ENCODE data around the gene OCA2.
A peak's percentile ranks its signal among the peaks of the same experiment; 100 is the strongest.
"Not testable (repeated sequence)": the region's sequence is repeated elsewhere in the genome, so short reads cannot be mapped to it uniquely, and the experiment has no call there.

OCA2 gene

GRCh38 chr15:28098766-28099554, at the start of gene OCA2:
Gene OCA2 (minus strand): TSS chr15:28099315. CDS start chr15:28081874, 17,441 bp downstream.
- peak; percentile 48 to 55 for DNase-seq

GRCh38 chr15:28147801-28148200, 48.7 kb upstream of the OCA2 start:
- no peak for DNase-seq

GRCh38 chr15:28145419-28145818, 46.3 kb upstream of the OCA2 start:
- not testable (repeated sequence) for DNase-seq

- DNase-seq, result no peak
Observed at GRCh38 chr15:28140062-28140461, 40.9 kb upstream of the OCA2 start.

- DNase-seq, result not testable (repeated sequence)
Observed at GRCh38 chr15:28137408-28138039, 38.4 kb upstream of the OCA2 start.

GRCh38 chr15:28136236-28136904, 37.3 kb upstream of the OCA2 start:
- DNase-seq, result peak; percentile 34 to 36

- no peak for DNase-seq
Observed at GRCh38 chr15:28133281-28133680, 34.2 kb upstream of the OCA2 start.

GRCh38 chr15:28132524-28133275, 33.6 kb upstream of the OCA2 start:
- DNase-seq, result no peak

- DNase-seq, result no peak
Observed at GRCh38 chr15:28131946-28132345, 32.8 kb upstream of the OCA2 start.

- DNase-seq, result no peak
Observed at GRCh38 chr15:28131400-28131799, 32.3 kb upstream of the OCA2 start.

GRCh38 chr15:28130651-28131050, 31.5 kb upstream of the OCA2 start:
- no peak for DNase-seq

- no peak for DNase-seq
Observed at GRCh38 chr15:28129231-28129848, 30.2 kb upstream of the OCA2 start.

GRCh38 chr15:28128031-28128430, 28.9 kb upstream of the OCA2 start:
- DNase-seq, result peak in 1 of 2 donors; percentile 26

- DNase-seq, result no peak
Observed at GRCh38 chr15:28127036-28127435, 27.9 kb upstream of the OCA2 start.

- peak in 1 of 2 donors; percentile 53 for DNase-seq
Observed at GRCh38 chr15:28125673-28126651, 26.8 kb upstream of the OCA2 start.

GRCh38 chr15:28124841-28125240, 25.7 kb upstream of the OCA2 start:
- no peak for DNase-seq

- peak; percentile 46 to 49 for DNase-seq
Observed at GRCh38 chr15:28123408-28124023, 24.4 kb upstream of the OCA2 start.

GRCh38 chr15:28122038-28122949, 23.2 kb upstream of the OCA2 start:
- no peak for DNase-seq

GRCh38 chr15:28121577-28121976, 22.5 kb upstream of the OCA2 start:
- not testable (repeated sequence) for DNase-seq

GRCh38 chr15:28120359-28120640, 21.2 kb upstream of the OCA2 start:
- no peak for DNase-seq

All from CD4-positive, alpha-beta T cell treated with Interleukin-4 for 1 hour (primary cell).